ENCODE data around the gene CCDC86. TPM values are rescaled to one million over a fixed set of nuclear protein-coding genes. Genes with fewer than 3 reads are reported as not detected.
A peak's percentile ranks its signal among the peaks of the same experiment; 100 is the strongest.

The CCDC86 gene
- total RNA-seq, 1 donor from 2014 or later, result 56.7 TPM

DNA sequence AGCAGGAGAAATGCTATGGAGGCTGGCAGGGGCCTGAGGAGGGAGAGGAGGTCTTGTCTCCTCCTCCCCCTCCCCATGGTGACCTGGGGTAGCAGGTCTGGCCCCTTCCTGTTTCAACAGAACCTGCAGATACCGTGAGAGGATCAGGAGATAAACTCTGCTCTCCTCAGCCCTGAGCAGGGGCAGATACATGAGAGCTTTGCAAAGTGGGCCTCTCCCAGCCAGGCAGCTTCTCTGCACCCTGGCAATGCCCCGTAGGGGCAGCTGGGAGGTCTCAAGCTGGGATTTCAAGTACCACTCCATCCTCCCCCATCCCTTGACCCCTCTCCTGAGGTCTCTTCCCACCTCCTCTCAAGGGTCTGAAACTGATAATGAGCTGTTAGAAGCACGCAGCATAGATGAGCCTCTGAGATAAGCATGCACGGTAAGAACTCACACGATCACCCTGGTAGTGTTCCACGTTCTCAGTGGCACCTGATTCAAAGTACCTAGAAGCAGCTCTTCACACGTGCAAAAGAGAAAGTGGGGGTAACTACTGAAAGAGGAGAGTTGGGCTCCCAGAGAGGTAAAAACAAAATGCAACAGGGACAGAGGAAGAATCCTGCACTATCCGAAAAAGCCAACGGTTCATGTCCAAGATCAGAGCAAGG, 4.9 kb upstream of the CCDC86 start:
- intact Hi-C loops (cut with micrococcal nuclease), result no loop called here
- Mint-ChIP-seq H3K4me3 (ENCODE audit: low read depth) (no peak overlapping the region), H3K4me1 (ENCODE audit: low read depth) (peaks cover 60% of the 10 kb centered on the region), H3K36me3 (ENCODE audit: low read depth) (no peaks in the 10 kb centered on the region), H3K27me3 (ENCODE audit: low read depth) (peaks cover 8% of the 10 kb centered on the region), H3K27ac (peak overlapping the region; percentile 7), H3K9me3 (no peaks in the 10 kb centered on the region)
- peak; percentile 29 for DNase-seq (ENCODE audit: low spot score)

DNA sequence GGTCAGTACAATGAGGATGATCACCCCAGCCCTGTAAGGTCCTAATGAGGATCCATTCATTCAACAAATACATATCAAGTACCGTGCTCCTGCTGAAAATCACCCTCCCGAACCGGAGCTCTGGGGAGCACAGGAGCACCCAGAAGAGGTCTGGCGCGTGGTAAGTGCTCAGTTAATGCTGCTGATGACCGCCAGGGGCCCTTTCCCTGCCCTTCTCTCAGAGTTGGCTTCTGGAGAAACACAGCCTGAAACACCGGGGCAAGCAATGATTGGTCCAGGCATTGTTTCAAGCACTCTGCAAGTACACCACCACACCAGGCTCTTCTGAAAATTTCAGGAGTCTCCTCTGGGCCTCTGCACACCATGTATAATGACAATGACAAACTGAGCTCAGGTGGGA, 3.8 kb upstream of the CCDC86 start:
- no peaks in the 10 kb centered on the region for H3K36me3 Mint-ChIP-seq (ENCODE audit: low read depth)
- no peaks in the 10 kb centered on the region for H3K9me3 Mint-ChIP-seq

DNA sequence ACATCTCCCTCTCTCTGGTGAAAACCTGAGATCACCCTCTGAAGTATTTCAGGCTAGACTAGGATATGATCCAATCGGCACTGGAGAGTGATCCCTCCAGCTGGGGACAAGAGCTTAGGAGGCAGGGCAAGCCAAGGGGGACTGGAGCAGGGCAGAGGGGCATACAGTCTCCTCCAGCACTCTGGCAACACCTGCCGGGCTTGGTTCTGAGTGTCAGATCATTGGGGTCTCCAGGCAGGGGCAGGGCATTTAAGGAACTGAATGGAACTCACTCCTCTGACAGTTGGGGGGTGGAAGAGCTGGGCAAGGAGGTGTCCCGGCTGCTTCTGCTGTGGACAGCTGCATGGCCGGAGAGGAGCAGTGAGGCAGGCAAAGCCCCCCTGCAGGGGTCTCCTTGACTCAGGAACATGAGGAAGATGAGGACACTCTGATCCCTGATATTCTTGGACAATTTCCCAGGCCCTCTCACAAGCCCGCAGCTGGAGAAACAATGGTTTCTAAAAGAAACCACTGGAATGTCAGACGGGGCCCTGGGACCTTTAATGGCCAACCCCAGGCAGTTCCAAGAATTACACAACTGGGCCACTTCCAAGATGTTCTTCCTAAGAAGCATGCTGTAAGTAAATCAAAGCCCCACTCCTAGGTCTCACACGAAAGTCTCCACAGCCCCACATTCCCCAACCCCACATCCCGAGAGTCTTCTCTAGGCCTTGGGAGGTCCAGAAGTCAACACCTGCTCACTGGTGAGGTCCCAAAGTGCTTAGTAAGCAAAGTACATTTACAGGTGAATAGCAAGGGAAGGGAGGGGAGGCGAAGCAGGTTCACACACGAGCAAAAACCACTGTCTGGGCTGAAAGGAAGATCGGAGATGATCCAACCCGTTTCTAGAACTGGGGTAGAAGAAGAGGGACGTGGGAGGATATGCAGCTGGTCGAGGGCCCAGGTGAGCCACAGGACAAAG, 1.2 kb upstream of the CCDC86 start:
- H3K4me1 Mint-ChIP-seq (ENCODE audit: low read depth), result peaks cover 54% of the 10 kb centered on the region
- H3K36me3 Mint-ChIP-seq (ENCODE audit: low read depth), result peaks cover 22% of the 10 kb centered on the region
- intact Hi-C loops (cut with micrococcal nuclease), result no loop called here
- no peak for DNase-seq (ENCODE audit: low spot score)
- peak overlapping the region; percentile 74 for H3K27ac Mint-ChIP-seq
- H3K9me3 Mint-ChIP-seq, result no peaks in the 10 kb centered on the region
- no peaks in the 10 kb centered on the region for H3K27me3 Mint-ChIP-seq (ENCODE audit: low read depth)
- H3K4me3 Mint-ChIP-seq (ENCODE audit: low read depth), result peak overlapping the region; percentile 65

More for the DNA sequence above, 3.8 kb upstream of the CCDC86 start:
- Mint-ChIP-seq H3K27ac (no peak overlapping the region), H3K4me3 (ENCODE audit: low read depth) (no peak overlapping the region), H3K4me1 (ENCODE audit: low read depth) (peaks cover 54% of the 10 kb centered on the region), H3K27me3 (ENCODE audit: low read depth) (no peaks in the 10 kb centered on the region)
- intact Hi-C loops (cut with micrococcal nuclease), result no loop called here
- no peak for DNase-seq (ENCODE audit: low spot score)

DNA sequence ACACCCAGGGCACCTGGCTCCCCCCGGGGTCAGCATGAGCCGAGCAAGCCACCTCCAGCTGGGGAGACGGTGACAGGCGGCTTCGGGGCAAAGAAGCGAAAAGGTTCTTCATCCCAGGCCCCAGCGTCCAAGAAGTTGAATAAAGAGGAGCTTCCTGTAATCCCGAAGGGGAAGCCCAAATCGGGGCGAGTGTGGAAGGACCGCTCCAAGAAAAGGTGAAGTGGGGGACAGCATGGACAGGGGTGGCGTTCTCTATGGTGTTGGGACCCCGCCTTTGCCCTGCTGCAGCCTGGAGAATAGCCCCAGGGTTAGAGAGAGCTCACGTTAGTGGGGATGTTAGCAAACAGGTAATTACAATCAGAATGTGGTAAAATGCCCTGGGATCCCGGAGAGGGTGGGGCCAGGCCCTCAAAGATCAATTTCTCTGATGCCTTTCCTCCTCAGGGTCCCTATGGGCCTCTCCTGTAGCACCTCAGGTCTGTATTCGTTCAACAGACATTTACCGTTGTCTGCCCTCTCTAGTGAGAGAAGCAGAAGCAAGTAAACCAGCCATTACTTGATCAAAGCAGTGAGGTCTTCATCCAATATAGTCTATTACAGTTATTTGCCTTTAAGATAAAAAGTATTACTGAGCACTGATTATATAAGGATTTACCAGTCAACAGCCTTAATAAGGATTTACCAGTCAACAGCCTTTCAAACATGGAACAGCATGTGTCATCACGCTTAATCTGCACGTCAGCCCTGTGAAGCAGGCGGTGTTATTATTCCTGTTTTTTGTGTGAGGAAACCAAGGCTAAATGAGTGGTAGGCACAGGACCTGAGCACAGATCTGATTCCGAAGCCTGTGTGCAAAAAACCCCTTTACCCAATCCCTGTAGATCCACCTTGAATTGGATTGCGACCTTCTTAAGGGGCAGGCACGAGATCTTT, 1.0 kb downstream of the CCDC86 start:
- intact Hi-C loops (cut with micrococcal nuclease), result loop anchor here (2.0 kb wide), 1 partner anchor 62 kb away; no protein-coding TSS in a partner anchor
- Mint-ChIP-seq H3K4me1 (ENCODE audit: low read depth) (peaks cover 35% of the 10 kb centered on the region), H3K36me3 (ENCODE audit: low read depth) (peaks cover 31% of the 10 kb centered on the region), H3K9me3 (no peaks in the 10 kb centered on the region), H3K4me3 (ENCODE audit: low read depth) (peak overlapping the region; percentile 90), H3K27me3 (ENCODE audit: low read depth) (no peaks in the 10 kb centered on the region), H3K27ac (peak overlapping the region; percentile 88)
- no peak for DNase-seq (ENCODE audit: low spot score)

DNA sequence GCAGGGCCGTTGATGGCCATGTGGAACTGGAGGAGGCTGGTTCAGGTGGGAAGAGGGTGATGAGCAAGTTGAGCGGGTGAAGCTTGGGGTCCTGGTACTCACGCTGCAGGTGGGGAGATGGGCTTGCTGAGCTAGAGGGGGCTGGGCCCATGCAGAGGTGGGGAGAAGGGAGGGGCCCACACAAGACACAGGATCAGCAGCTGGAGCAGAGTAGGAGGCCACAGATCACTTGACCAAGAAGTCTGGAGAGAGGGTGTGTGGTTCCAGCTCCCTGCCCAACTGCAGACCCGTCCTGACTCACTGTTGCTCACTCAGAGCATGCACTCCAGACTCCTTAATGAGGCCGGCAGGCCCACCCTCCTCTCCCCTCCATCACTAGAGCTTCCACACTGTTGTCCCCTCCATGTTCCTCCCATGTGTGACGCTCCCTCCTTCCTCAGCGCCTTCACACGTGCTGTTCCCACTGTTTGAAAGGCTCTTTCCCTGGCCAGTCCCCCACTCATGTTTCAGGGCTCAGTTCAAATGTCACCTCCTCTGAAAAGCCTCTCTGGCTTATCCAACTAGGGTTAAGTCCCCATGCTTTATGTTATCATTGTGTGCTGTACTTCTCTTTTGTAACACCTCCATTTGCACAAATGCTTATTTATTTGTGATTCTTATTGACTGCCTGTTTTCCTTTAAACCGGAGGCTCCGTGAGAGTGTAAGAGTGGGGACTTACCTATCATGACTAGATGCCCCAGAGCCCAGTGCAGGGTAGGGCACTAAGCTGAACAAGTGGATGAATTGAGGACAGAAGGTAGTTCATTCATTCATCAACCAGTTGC, 2.3 kb downstream of the CCDC86 start:
- intact Hi-C loops (cut with micrococcal nuclease), result no loop called here
- peaks cover 29% of the 10 kb centered on the region for H3K4me1 Mint-ChIP-seq (ENCODE audit: low read depth)
- H3K9me3 Mint-ChIP-seq, result no peaks in the 10 kb centered on the region
- DNase-seq (ENCODE audit: low spot score), result no peak
- peak overlapping the region; percentile 13 for H3K27ac Mint-ChIP-seq
- H3K27me3 Mint-ChIP-seq (ENCODE audit: low read depth), result no peaks in the 10 kb centered on the region
- H3K36me3 Mint-ChIP-seq (ENCODE audit: low read depth), result peaks cover 38% of the 10 kb centered on the region
- H3K4me3 Mint-ChIP-seq (ENCODE audit: low read depth), result peak overlapping the region; percentile 90

DNA sequence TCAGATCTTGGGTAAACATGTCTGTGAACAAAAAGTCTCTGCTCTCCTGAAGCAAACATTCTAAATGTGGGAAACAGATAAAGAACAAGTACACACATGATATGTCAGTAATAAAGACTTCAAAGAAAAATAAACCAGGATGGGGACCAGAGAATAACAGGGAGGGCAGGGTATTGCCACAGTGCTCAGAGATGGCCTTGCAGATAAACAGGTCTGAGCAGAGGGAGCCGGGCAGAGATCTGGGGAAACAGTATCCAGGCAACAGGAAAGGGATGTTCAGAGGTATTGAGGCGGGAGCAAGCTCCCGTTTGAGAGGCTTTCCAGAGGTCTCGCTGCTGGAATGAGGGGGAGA, 2.9 kb downstream of the CCDC86 start:
- Mint-ChIP-seq H3K4me3 (ENCODE audit: low read depth) (peak overlapping the region; percentile 90), H3K27me3 (ENCODE audit: low read depth) (no peaks in the 10 kb centered on the region), H3K9me3 (no peaks in the 10 kb centered on the region), H3K27ac (peak overlapping the region; percentile 2), H3K36me3 (ENCODE audit: low read depth) (peaks cover 42% of the 10 kb centered on the region), H3K4me1 (ENCODE audit: low read depth) (peaks cover 29% of the 10 kb centered on the region)
- no peak for DNase-seq (ENCODE audit: low spot score)
- intact Hi-C loops (cut with micrococcal nuclease), result no loop called here

DNA sequence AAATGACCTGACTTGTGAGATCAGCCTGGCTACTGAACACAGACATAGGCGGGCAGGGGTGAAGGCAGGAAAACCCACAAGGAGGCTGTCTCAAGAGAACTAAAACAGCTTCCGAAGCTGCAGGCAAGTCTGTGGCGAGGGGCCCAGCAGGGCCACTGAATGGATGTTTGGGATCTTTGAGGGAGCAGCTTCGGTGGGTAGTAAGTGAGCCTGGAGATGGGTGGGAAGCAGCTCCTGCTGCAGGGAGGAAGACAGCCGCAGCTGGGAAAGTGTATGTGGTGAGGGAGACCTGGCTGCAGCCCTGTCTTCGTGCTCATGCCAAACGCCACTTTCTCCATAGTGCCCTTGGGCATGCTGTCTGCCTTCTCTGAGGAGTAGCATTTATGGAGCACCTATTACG, 3.4 kb downstream of the CCDC86 start:
- Mint-ChIP-seq H3K4me1 (ENCODE audit: low read depth) (peaks cover 29% of the 10 kb centered on the region), H3K9me3 (no peaks in the 10 kb centered on the region), H3K27me3 (ENCODE audit: low read depth) (no peaks in the 10 kb centered on the region), H3K36me3 (ENCODE audit: low read depth) (peaks cover 45% of the 10 kb centered on the region), H3K4me3 (ENCODE audit: low read depth) (peak overlapping the region; percentile 90), H3K27ac (no peak overlapping the region)
- intact Hi-C loops (cut with micrococcal nuclease), result no loop called here
- no peak for DNase-seq (ENCODE audit: low spot score)

DNA sequence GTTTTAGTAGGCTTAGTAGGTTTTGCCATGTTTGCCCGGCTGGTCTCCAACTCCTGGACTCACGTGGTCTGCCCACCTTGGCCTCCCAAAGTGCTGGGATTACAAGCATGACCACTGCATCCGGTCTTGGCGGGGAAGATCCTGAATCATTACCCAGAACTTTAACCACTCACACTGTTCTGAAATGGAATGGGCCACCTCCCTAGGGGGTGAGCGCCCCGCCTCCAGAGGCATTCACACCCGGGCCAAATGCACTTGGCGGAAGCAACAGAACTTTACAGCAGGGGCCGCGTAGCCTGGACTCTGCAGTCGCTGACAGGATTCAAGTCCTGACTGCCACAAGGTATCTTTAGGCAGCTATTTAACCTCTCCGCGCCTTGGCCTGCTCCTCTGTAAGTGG, 5.4 kb downstream of the CCDC86 start:
- Mint-ChIP-seq H3K4me3 (ENCODE audit: low read depth) (no peak overlapping the region), H3K27ac (no peak overlapping the region), H3K9me3 (no peaks in the 10 kb centered on the region), H3K4me1 (ENCODE audit: low read depth) (peaks cover 22% of the 10 kb centered on the region), H3K36me3 (ENCODE audit: low read depth) (peaks cover 62% of the 10 kb centered on the region), H3K27me3 (ENCODE audit: low read depth) (no peaks in the 10 kb centered on the region)
- intact Hi-C loops (cut with micrococcal nuclease), result no loop called here
- DNase-seq (ENCODE audit: low spot score), result no peak

DNA sequence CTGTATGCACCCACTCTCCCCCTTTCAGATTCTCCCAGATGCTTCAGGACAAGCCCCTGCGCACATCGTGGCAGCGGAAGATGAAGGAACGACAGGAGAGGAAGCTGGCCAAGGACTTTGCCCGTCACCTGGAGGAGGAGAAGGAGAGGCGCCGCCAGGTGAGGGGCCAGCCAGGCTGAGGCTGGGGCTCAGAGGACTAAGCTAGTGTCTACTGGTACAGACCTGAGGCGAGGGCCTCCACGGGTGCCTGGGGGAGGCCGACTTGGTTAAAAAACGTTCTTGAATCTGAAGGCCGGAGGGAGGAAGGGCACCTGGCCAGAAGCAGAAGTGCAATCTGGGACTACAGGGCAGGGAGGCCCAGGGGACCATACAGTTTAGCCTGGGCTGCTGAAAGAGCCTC, 6.0 kb downstream of the CCDC86 start:
- Mint-ChIP-seq H3K4me3 (ENCODE audit: low read depth) (no peak overlapping the region), H3K4me1 (ENCODE audit: low read depth) (peaks cover 22% of the 10 kb centered on the region), H3K36me3 (ENCODE audit: low read depth) (peaks cover 62% of the 10 kb centered on the region), H3K9me3 (no peaks in the 10 kb centered on the region), H3K27ac (no peak overlapping the region), H3K27me3 (ENCODE audit: low read depth) (no peaks in the 10 kb centered on the region)
- intact Hi-C loops (cut with micrococcal nuclease), result no loop called here
- no peak for DNase-seq (ENCODE audit: low spot score)

DNA sequence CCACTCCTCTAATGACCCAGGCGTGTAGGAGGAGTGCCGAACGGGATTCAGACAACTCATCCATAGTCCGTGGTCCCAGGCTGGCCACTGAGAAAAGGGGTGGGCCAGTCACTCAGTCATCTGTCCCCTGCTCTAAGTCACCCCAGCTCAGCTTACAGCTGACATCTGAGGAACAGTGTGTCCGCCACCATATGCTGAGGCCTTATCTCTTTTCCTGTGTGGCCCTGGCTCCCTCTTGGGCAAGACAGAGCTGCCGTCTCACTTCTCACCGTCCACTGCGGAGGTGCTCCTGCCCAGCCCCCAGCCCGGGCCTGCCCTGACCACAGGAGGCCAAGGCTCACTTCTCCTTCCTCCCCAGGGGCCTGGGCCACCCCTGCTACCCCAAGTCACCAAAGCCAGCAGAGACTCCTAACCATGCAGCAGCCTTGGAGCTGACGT, 6.8 kb downstream of the CCDC86 start:
- Mint-ChIP-seq H3K27me3 (ENCODE audit: low read depth) (no peaks in the 10 kb centered on the region), H3K36me3 (ENCODE audit: low read depth) (peaks cover 60% of the 10 kb centered on the region), H3K27ac (no peak overlapping the region), H3K4me1 (ENCODE audit: low read depth) (peaks cover 18% of the 10 kb centered on the region), H3K9me3 (no peaks in the 10 kb centered on the region), H3K4me3 (ENCODE audit: low read depth) (no peak overlapping the region)
- intact Hi-C loops (cut with micrococcal nuclease), result no loop called here
- DNase-seq (ENCODE audit: low spot score), result no peak

DNA sequence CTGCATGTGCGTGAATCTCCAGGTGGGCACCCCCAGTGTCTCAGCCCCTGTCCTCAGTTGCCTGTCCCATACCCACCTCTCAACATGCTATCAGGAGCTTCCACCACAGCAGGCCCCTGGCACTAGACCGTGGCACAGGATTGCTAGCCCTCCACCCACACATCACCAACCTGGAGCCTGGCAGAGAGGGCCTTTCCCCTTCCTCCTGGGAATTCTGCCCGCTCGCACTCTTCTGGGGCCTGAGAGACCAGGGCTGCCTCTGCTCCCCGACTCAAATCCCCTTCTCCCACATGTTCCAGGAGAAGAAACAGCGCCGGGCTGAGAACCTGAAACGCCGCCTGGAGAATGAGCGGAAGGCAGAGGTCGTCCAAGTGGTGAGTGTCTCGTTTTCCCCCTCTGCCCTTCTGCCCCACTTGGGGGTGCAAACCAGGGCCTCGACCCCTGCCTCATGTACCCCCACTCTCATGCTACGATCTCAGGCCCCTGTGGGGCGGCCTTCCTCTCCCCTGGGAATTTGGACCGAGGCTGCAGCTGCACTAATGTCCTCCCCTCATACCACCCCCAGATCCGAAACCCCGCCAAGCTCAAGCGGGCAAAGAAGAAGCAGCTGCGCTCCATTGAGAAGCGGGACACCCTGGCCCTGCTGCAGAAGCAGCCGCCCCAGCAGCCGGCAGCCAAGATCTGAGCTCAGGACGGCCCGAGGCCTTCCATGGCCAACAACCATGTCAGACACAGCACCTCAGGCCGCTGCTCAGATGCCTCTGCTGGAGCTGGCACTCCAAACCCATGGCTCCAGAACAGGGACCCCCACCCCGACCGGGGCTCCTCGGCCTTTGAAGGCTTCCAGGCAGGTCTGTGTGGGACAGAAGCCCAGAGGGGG, 8.0 kb downstream of the CCDC86 start:
- Mint-ChIP-seq H3K36me3 (ENCODE audit: low read depth) (peaks cover 51% of the 10 kb centered on the region), H3K27ac (no peak overlapping the region), H3K27me3 (ENCODE audit: low read depth) (no peaks in the 10 kb centered on the region), H3K4me3 (ENCODE audit: low read depth) (no peak overlapping the region), H3K4me1 (ENCODE audit: low read depth) (peaks cover 14% of the 10 kb centered on the region), H3K9me3 (no peaks in the 10 kb centered on the region)
- intact Hi-C loops (cut with micrococcal nuclease), result no loop called here
- no peak for DNase-seq (ENCODE audit: low spot score)
